GM15510 (cell line): ENCODE data around the gene PRR23B.

Source experiments
- POLR2A ChIP-seq: IDR thresholded peaks from 3 replicates; pipeline ENCODE4 v1.6.1; 2011; ENCODE audit warnings: borderline replicate concordance; ENCODE audit not compliant: insufficient read length; ENCODE audit errors: extremely low read depth

Gene PRR23B

DNA sequence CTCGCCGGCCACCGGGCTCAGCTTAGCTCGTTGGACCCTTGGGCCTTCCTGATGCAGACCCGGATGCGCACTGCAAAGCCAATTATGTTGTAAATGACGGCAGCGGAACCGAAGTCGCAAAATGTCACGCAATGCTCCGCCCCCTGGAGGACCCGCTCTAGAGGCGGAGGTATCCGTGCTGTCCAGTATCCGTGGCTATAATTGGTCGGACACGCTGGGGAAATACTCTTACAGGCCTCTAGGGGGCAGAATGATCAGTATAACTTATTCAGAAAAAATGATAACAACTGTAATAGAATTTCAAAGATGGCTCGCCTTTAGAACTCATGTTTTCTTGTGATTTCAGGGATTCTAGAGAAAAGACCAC is at the start of gene PRR23B:
Gene PRR23B (minus strand): TSS at position 59 of the 367 bp plus-strand sequence. CDS start 265 bp downstream, outside the sequence.
- TF ChIP-seq POLR2A = no peak

GRCh38 chr3:139062918-139063317 is 42.2 kb upstream of the PRR23B start:
- no peak for TF ChIP-seq POLR2A

- no peak for TF ChIP-seq POLR2A
Observed at GRCh38 chr3:139052802-139053600, 32.3 kb upstream of the PRR23B start.

DNA sequence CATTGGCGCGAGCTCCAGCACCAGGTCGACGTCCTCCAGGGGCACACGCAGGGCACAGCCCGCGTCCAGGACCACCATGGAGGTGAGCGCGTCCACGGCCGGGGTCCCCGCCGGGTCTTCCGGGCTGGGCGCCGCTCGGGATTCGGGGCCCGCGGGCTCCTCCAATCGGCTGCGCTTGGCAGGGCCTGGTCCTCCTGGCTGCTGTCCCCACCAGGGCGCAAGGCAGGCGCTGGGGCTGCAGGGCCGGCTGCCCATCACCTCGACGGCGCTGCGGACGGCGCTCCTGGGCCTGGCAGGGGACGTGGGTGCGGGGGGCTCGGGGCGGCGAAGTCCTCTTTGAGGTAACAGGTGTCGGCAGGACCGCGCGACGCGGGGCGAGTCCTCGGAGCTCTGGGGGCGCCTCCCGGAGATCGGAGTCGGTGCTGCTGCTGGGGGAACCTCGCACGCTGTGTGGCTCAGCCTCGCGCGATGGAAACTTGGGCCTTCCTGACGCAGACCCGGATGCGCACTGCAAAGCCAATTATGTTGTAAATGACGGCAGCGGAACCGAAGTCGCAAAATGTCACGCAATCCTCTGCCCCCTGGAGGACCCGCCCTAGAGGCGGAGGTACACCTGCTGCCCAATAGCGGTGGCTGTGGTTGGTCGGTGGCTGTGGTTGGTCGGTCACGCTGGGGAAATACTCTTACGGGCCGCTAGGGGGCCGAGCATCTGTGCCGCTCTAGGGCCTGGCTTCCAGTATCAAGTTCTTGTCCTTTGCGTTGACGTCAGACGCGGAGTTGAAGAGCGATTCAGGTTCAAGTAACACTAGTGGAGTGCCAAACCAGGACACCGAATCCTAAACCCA is 23.9 kb upstream of the PRR23B start, which contains the start of gene PRR23C:
Gene PRR23C (minus strand): TSS at position 527 of the 845 bp plus-strand sequence. CDS start 272 bp downstream, at position 255.
- TF ChIP-seq POLR2A = no peak

GRCh38 chr3:139043554-139044365 is 23.0 kb upstream of the PRR23B start:
- no peak for TF ChIP-seq POLR2A

DNA sequence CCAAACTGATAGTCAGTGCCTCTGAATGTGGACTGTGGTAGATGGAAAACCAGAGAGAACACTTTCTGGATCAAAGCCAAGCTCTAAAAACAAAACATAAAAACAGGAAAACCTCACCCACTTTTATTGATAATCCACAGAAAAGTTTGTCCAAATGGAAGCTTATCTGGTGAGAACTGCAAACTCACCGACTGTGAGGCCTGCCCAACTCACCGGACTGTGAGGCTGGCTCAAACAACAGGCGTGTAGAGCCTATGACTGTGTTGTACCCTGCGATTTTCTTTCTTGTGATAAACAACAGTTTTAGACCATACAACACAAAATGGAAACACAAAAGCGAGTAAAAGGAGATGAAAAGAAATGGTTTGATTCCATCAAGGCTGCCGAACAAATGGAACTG is 16.8 kb upstream of the PRR23B start:
- TF ChIP-seq POLR2A = no peak

- TF ChIP-seq POLR2A = no peak
Observed at GRCh38 chr3:139032326-139033002, 11.7 kb upstream of the PRR23B start.

DNA sequence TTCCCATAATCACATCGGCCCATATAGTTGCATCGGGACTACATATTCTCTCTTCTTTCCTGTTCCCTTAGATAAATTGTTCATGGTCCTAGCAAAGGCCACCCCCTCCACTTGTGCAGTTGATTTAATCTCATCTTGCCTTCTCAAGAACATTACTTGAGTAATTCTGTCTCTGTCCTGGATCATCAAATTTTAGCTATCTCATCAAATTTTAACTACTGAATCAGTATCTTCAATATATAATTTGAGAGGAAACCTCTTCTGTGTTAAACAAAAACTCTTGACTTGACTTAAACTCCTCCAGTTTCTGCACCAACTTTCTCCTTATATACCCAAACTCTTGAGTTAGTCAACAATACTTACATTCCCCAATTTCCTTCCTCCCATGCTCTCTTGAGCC is 4.2 kb upstream of the PRR23B start:
- TF ChIP-seq POLR2A = no peak

- no peak for TF ChIP-seq POLR2A
Observed at GRCh38 chr3:139020036-139020867, 474 bp downstream of the PRR23B start.

- TF ChIP-seq POLR2A = no peak
Observed at GRCh38 chr3:139016430-139017048, 4.2 kb downstream of the PRR23B start.

DNA sequence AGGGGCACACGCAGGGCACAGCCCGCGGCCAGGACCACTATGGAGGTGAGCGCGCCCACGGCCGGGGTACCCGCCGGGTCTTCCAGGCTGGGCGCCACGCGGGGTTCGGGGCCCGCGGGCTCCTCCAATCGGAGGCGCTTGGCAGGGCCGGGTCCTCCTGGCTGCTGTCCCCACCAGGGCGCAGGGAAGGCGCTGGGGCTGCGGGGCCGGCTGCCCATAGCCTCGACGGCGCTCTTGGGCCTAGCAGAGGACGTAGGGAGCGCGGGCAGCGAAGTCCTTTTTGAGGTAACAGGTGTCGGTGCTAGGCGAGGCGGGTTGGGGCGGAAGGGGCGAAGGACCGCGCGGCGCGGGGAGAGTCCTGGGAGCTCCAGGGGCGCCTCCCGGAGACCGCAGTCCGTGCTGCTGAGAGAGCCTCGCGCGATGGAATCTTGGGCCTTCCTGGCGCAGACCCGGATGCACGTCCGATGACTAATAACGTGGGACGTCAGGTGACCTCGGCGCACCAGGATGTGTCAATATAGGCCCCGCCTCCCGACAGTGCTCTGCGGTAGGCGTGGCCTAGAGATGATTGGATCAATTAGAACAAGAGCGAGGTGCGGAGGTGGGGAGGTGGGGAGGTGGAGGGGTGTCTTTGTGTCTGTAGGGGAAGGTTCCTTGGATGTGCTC is 14.5 kb downstream of the PRR23B start, which contains the start of gene PRR23A:
Gene PRR23A (minus strand): TSS at position 218 of the 666 bp plus-strand sequence. CDS start 0 bp downstream, at position 218.
- TF ChIP-seq POLR2A = no peak

DNA sequence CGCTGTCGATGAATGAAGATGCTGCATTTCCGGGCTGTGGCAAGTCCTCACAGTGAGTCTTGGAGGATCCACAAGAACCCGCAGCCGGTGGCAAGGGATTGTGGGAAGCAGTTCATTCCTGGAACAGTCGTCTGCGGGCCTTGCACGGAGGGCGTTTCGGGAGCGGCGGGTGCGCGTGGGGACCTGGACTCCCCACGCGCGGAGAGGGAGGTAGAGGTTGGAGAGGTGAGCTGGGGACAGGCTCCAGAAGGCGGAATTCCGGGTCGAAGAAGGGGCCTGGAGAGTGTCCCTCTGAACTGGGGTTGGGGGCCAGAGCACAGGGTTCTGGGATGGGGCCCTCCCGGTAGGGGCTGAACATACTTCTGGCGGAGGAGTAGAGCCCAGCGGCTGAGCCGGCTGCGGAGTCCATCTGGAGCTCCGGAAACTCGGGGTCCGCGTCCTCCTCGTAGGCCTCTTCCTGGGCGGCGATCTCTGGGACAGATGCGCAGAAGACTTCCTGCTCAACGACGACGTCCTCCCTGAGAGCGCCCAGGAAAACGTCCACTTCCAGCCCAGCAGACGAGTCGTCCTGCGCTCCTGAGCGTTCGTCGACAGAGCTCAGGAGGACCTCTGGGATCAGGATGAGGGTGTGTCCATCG is 15.3 kb downstream of the PRR23B start:
- no peak for TF ChIP-seq POLR2A

DNA sequence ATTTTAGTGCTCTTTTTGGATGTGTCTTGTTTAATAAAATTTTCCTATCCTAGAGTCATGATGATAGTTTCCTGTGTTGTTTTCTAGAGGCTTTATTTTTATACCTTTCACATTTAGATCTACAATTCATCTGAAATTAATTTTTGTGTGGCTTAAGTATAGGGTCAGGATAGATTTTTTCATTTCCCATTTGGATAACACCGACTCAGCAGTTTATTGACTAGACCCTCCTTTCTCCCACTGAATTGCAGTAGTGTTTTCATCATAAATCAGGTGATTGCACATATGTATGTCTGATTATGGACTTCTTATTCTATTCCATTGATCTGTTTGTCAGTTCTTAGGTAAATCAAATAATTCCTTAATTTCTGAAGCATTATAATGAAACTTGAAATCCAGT is 25.0 kb downstream of the PRR23B start:
- TF ChIP-seq POLR2A = no peak

- no peak for TF ChIP-seq POLR2A
Observed at GRCh38 chr3:138987181-138987580, 33.5 kb downstream of the PRR23B start.
